Measurements from ENCODE around the gene AGBL1.

The AGBL1 gene

GRCh38 chr15:86392296-86392695, 312.6 kb downstream of the AGBL1 start:
- Histone ChIP-seq H3K79me2 (ENCODE audit: insufficient read depth, low read length) (no peaks in the 10 kb centered on the region), H3K27me3 (ENCODE audit: low read length) (no peaks in the 10 kb centered on the region), H3K9me2 (replicated peaks; ENCODE audit: insufficient read depth, low read length) (no peaks in the 10 kb centered on the region), H3K9ac (ENCODE audit: low read length) (no peak overlapping the region), H3K4me3 (ENCODE audit: insufficient read depth, low read length, poor library complexity, severe bottlenecking) (no peak overlapping the region), H3F3A (ENCODE audit: insufficient read depth) (no peaks in the 10 kb centered on the region), H4K20me1 (ENCODE audit: low read depth, low read length) (no peaks in the 10 kb centered on the region), H3K4me2 (ENCODE audit: low read depth, low read length, poor library complexity, severe bottlenecking) (no peak overlapping the region), H3K9me3 (ENCODE audit: insufficient read depth, low read length) (no peaks in the 10 kb centered on the region), H3K36me3 (ENCODE audit: low read length) (no peaks in the 10 kb centered on the region), H2AFZ (ENCODE audit: low read depth, low read length, severe bottlenecking) (no peak overlapping the region), H3K27ac (ENCODE audit: low read depth, low read length) (no peak overlapping the region)
- no peak for TF ChIP-seq EZH2phosphoT487 (conservative IDR thresholded peaks at IDR 0.05; ENCODE audit: low read length)
- TF ChIP-seq CTCF (IDR thresholded peaks at IDR 0.05; ENCODE audit: insufficient read depth, low read length, poor library complexity, severe bottlenecking): no peak

GRCh38 chr15:86392874-86393273, 313.2 kb downstream of the AGBL1 start:
- TF ChIP-seq EZH2phosphoT487 (conservative IDR thresholded peaks at IDR 0.05; ENCODE audit: low read length) (no peak), CTCF (IDR thresholded peaks at IDR 0.05; ENCODE audit: insufficient read depth, low read length, poor library complexity, severe bottlenecking) (no peak)
- no peaks in the 10 kb centered on the region for H3K36me3 ChIP-seq (ENCODE audit: low read length)
- H3K27me3 ChIP-seq (ENCODE audit: low read length): no peaks in the 10 kb centered on the region

DNA sequence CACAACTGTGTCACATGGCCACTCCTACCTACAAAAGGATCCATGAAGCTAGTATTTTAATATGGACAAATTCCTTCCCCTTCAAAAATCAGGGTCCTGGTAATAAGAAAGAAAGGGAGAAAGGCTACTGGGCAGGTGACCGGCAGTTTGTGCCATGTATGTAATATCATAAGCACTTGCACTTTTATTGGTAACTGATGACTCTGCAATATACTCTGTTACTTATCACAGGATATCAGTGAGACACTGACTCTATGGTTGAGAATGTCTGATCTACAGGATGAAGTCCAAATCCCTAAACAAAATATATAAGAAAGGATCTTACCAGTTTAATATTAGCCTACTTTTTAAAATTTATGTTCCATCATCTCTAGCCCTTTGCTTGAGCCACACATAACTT, 315.2 kb downstream of the AGBL1 start:
- no peak overlapping the region for H3K4me2 ChIP-seq (ENCODE audit: low read depth, low read length, poor library complexity, severe bottlenecking)
- H3K9ac ChIP-seq (ENCODE audit: low read length): no peak overlapping the region
- no peaks in the 10 kb centered on the region for H3F3A ChIP-seq (ENCODE audit: insufficient read depth)
- no peaks in the 10 kb centered on the region for H3K79me2 ChIP-seq (ENCODE audit: insufficient read depth, low read length)
- no peaks in the 10 kb centered on the region for H3K27me3 ChIP-seq (ENCODE audit: low read length)
- H4K20me1 ChIP-seq (ENCODE audit: low read depth, low read length): no peaks in the 10 kb centered on the region
- H3K27ac ChIP-seq (ENCODE audit: low read depth, low read length): no peak overlapping the region
- H3K9me3 ChIP-seq (ENCODE audit: insufficient read depth, low read length): no peaks in the 10 kb centered on the region
- no peak overlapping the region for H3K4me3 ChIP-seq (ENCODE audit: insufficient read depth, low read length, poor library complexity, severe bottlenecking)
- H2AFZ ChIP-seq (ENCODE audit: low read depth, low read length, severe bottlenecking): no peak overlapping the region
- H3K9me2 ChIP-seq (replicated peaks; ENCODE audit: insufficient read depth, low read length): no peaks in the 10 kb centered on the region
- no peaks in the 10 kb centered on the region for H3K36me3 ChIP-seq (ENCODE audit: low read length)
- no peak for TF ChIP-seq EZH2phosphoT487 (conservative IDR thresholded peaks at IDR 0.05; ENCODE audit: low read length)
- TF ChIP-seq CTCF (IDR thresholded peaks at IDR 0.05; ENCODE audit: insufficient read depth, low read length, poor library complexity, severe bottlenecking): no peak

More at GRCh38 chr15:86392874-86393273, 313.2 kb downstream of the AGBL1 start:
- Histone ChIP-seq H3K4me3 (ENCODE audit: insufficient read depth, low read length, poor library complexity, severe bottlenecking) (no peak overlapping the region), H3F3A (ENCODE audit: insufficient read depth) (no peaks in the 10 kb centered on the region), H3K9me3 (ENCODE audit: insufficient read depth, low read length) (no peaks in the 10 kb centered on the region), H2AFZ (ENCODE audit: low read depth, low read length, severe bottlenecking) (no peak overlapping the region), H3K27ac (ENCODE audit: low read depth, low read length) (no peak overlapping the region), H3K9me2 (replicated peaks; ENCODE audit: insufficient read depth, low read length) (no peaks in the 10 kb centered on the region), H3K9ac (ENCODE audit: low read length) (no peak overlapping the region), H4K20me1 (ENCODE audit: low read depth, low read length) (no peaks in the 10 kb centered on the region), H3K4me2 (ENCODE audit: low read depth, low read length, poor library complexity, severe bottlenecking) (no peak overlapping the region), H3K79me2 (ENCODE audit: insufficient read depth, low read length) (no peaks in the 10 kb centered on the region)

All from SU-DHL-6 (cell line).